ENCODE measurements around the gene THSD4. TPM values are rescaled to one million over a fixed set of nuclear protein-coding genes. Genes with fewer than 3 reads are reported as not detected.

Gene THSD4
- total RNA-seq, 2 donors from 2014 or later, result 71.2 to 150 TPM

- no peaks in the 10 kb centered on the region for H3K27me3 ChIP-seq (replicated peaks; ENCODE audit: insufficient read depth)
- no peak overlapping the region for H3K27ac ChIP-seq
- TF ChIP-seq CTCF (IDR thresholded peaks at IDR 0.05), result no peak
- no peak overlapping the region for H3K4me3 ChIP-seq
- ATAC-seq (ENCODE audit: insufficient number of reproducible peaks, low FRiP score, low read depth) (no peak), DNase-seq (ENCODE audit: low spot score) (no peak)
- peaks cover 8 to 46% of the 10 kb centered on the region in 2 donors for H3K4me1 ChIP-seq (ENCODE audit: control insufficient read depth in 1 of 2, low read depth in 2 of 2)
- H3K9me3 ChIP-seq, result no peaks in the 10 kb centered on the region
- H3K36me3 ChIP-seq, result no peaks in the 10 kb centered on the region
These were observed 30.4 kb downstream of the THSD4 start for GRCh38 chr15:71145648-71146047.

- DNase-seq (ENCODE audit: low spot score), result no peak
- Histone ChIP-seq H3K4me1 (ENCODE audit: control insufficient read depth in 1 of 2, low read depth in 2 of 2) (peaks cover 14 to 54% of the 10 kb centered on the region in 2 donors), H3K27ac (no peak overlapping the region), H3K9me3 (no peaks in the 10 kb centered on the region), H3K4me3 (no peak overlapping the region), H3K27me3 (replicated peaks; ENCODE audit: insufficient read depth) (no peaks in the 10 kb centered on the region), H3K36me3 (no peaks in the 10 kb centered on the region)
- ATAC-seq (ENCODE audit: insufficient number of reproducible peaks, low FRiP score, low read depth), result no peak
- no peak for TF ChIP-seq CTCF (IDR thresholded peaks at IDR 0.05)
These were observed 31.3 kb downstream of the THSD4 start for GRCh38 chr15:71146580-71146982.

- H3K4me3 ChIP-seq, result no peak overlapping the region
- no peaks in the 10 kb centered on the region for H3K9me3 ChIP-seq
- no peaks in the 10 kb centered on the region for H3K36me3 ChIP-seq
- no peaks in the 10 kb centered on the region for H3K27me3 ChIP-seq (replicated peaks; ENCODE audit: insufficient read depth)
- no peak overlapping the region for H3K27ac ChIP-seq
- H3K4me1 ChIP-seq (ENCODE audit: control insufficient read depth in 1 of 2, low read depth in 2 of 2), result peaks cover 14 to 54% of the 10 kb centered on the region in 2 donors
- TF ChIP-seq CTCF (IDR thresholded peaks at IDR 0.05), result no peak
- DNase-seq (ENCODE audit: low spot score) (no peak), ATAC-seq (ENCODE audit: insufficient number of reproducible peaks, low FRiP score, low read depth) (no peak)
These were observed 32.8 kb downstream of the THSD4 start for GRCh38 chr15:71148048-71148447.

- H3K4me3 ChIP-seq, result peak overlapping the region; percentile 22
- TF ChIP-seq CTCF (IDR thresholded peaks at IDR 0.05), result no peak
- no peaks in the 10 kb centered on the region for H3K9me3 ChIP-seq
- ATAC-seq (ENCODE audit: insufficient number of reproducible peaks, low FRiP score, low read depth), result no peak
- no peaks in the 10 kb centered on the region for H3K27me3 ChIP-seq (replicated peaks; ENCODE audit: insufficient read depth)
- H3K4me1 ChIP-seq (ENCODE audit: control insufficient read depth in 1 of 2, low read depth in 2 of 2), result peaks cover 14 to 56% of the 10 kb centered on the region in 2 donors
- no peak for DNase-seq (ENCODE audit: low spot score)
- H3K36me3 ChIP-seq, result no peaks in the 10 kb centered on the region
- H3K27ac ChIP-seq, result peak overlapping the region; percentile 38 to 51
These were observed 34.6 kb downstream of the THSD4 start for GRCh38 chr15:71149646-71150557.

GRCh38 chr15:71151081-71151480 lies 35.8 kb downstream of the THSD4 start:
- Histone ChIP-seq H3K27ac (peak overlapping the region; percentile 19 to 38), H3K4me1 (ENCODE audit: control insufficient read depth in 1 of 2, low read depth in 2 of 2) (peaks cover 14 to 56% of the 10 kb centered on the region in 2 donors)

More at GRCh38 chr15:71151081-71151480, 35.8 kb downstream of the THSD4 start:
- DNase-seq (ENCODE audit: low spot score) (no peak), ATAC-seq (ENCODE audit: insufficient number of reproducible peaks, low FRiP score, low read depth) (no peak)
- Histone ChIP-seq H3K9me3 (no peaks in the 10 kb centered on the region), H3K27me3 (replicated peaks; ENCODE audit: insufficient read depth) (no peaks in the 10 kb centered on the region), H3K36me3 (no peaks in the 10 kb centered on the region), H3K4me3 (no peak overlapping the region)
- no peak for TF ChIP-seq CTCF (IDR thresholded peaks at IDR 0.05)

All from thoracic aorta (tissue), 2 donors.